PC-3 (cell line): Measurements from ENCODE around the gene TDRD1.

Experiments
- CTCF ChIP-seq: fragments of 300-600 bp; sonication (generic); conservative IDR thresholded peaks from 2 replicates; pipeline ENCODE4 v1.5.1; 2017; ENCODE audit warnings: antibody characterized with exemption, low read depth, mild to moderate bottlenecking, low read length
- EZH2 ChIP-seq: fragments of 300-600 bp; sonication (generic); IDR thresholded peaks from one replicate; pipeline ENCODE4 v1.6.1; 2017; ENCODE audit warnings: antibody characterized with exemption, mild to moderate bottlenecking, low read length; ENCODE audit not compliant: unreplicated experiment
- EZH2phosphoT487 ChIP-seq: fragments of 300-600 bp; sonication (generic); IDR thresholded peaks from 2 replicates; pipeline ENCODE4 v1.6.1; 2018; ENCODE audit warnings: mild to moderate bottlenecking, antibody characterized with exemption, low read length, borderline replicate concordance

- TF ChIP-seq CTCF (no peak), EZH2phosphoT487 (no peak), EZH2 (no peak)
Observed at GRCh38 chr10:114233482-114233881, 54.3 kb downstream of the TDRD1 start.
